ENCODE data around the gene FOXJ1. TPM values are rescaled to one million over a fixed set of nuclear protein-coding genes. Genes with fewer than 3 reads are reported as not detected.

Gene FOXJ1
- polyA plus RNA-seq, 1 of the 3 experiments (the other 2 are of a cell fraction), result not detected

- TF ChIP-seq FOXJ3 (CRISPR knock-in tag; IDR thresholded peaks at IDR 0.05), result no peak
- no peak for TF ChIP-seq GATA2 (CRISPR knock-in tag; IDR thresholded peaks at IDR 0.05)
- TF ChIP-seq FOSL2 (IDR thresholded peaks at IDR 0.05; ENCODE audit: borderline replicate concordance, low read depth), result no peak
- TF ChIP-seq JUND (IDR thresholded peaks at IDR 0.05), result no peak
- no peak for TF ChIP-seq RCOR1 (IDR thresholded peaks at IDR 0.05; ENCODE audit: low read length)
- no peak for TF ChIP-seq REST (IDR thresholded peaks at IDR 0.05; ENCODE audit: low read depth, low read length)
- no peak for TF ChIP-seq SMC3 (IDR thresholded peaks at IDR 0.05; ENCODE audit: low read depth, low read length)
- TF ChIP-seq TAF1 (IDR thresholded peaks at IDR 0.05; ENCODE audit: borderline replicate concordance, low read depth, low read length), result no peak
- no peak for TF ChIP-seq YY1 (IDR thresholded peaks at IDR 0.05; ENCODE audit: low read depth)
- TF ChIP-seq SIN3A (IDR thresholded peaks at IDR 0.05; ENCODE audit: borderline replicate concordance, low read depth, low read length), result no peak
- TF ChIP-seq EZH2phosphoT487 (IDR thresholded peaks at IDR 0.05; ENCODE audit: borderline replicate concordance, low read depth), result no peak
- TF ChIP-seq NFIC (IDR thresholded peaks at IDR 0.05; ENCODE audit: borderline replicate concordance), result no peak
- TF ChIP-seq POLR2AphosphoS5 (IDR thresholded peaks at IDR 0.05; ENCODE audit: low read depth, low read length), result no peak
- TF ChIP-seq ZBTB33 (IDR thresholded peaks at IDR 0.05; ENCODE audit: borderline replicate concordance, low read depth), result no peak
- TF ChIP-seq GABPA (IDR thresholded peaks at IDR 0.05; ENCODE audit: low read depth), result no peak
- H3K36me3 ChIP-seq (replicated peaks in 1 of 2; ENCODE audit: control insufficient read depth in 1 of 2, insufficient read depth in 2 of 2, low read length in 1 of 2), result no peaks in the 10 kb centered on the region
- H3K4me1 ChIP-seq (ENCODE audit: control insufficient read depth in 1 of 2, insufficient read depth in 2 of 2, low read depth in 1 of 2, low read length in 1 of 2), result peaks cover 0 to 16% of the 10 kb centered on the region in 2 experiments; a peak in 2 of 4 replicates
- no peaks in the 10 kb centered on the region for H4K20me1 ChIP-seq (ENCODE audit: insufficient read depth)
- ChIA-PET CTCF (interaction anchor here (0.9 to 16.5 kb wide), 10 partner anchors 8 to 242 kb away, joined by 3 to 119 read pairs (median 5); partner anchors contain the start of gene SPHK1), POLR2A (interaction anchor here (0.5 to 1.3 kb wide), 2 partner anchors 26 to 138 kb away, joined by 3 to 4 read pairs; no protein-coding TSS in a partner anchor)
- peaks cover 20% of the 10 kb centered on the region; the same call in 1 of the 2 replicates for H3K27me3 ChIP-seq (ENCODE audit: insufficient read depth)
- no peaks in the 10 kb centered on the region for H3K9me3 ChIP-seq
- H2AFZ ChIP-seq (ENCODE audit: low read depth), result no peak overlapping the region; the same call in 1 of the 2 replicates
- H3K9ac ChIP-seq, result no peak overlapping the region
- H3K4me3 ChIP-seq (ENCODE audit: low read depth in 2 of 2, low read length in 1 of 2), result no peak overlapping the region
- no peak overlapping the region for H3K27ac ChIP-seq (ENCODE audit: low read depth in 2 of 2, low read length in 1 of 2)
- peaks cover 4% of the 10 kb centered on the region for H3F3A ChIP-seq (replicated peaks; ENCODE audit: insufficient read depth)
- no peaks in the 10 kb centered on the region for H3K9me2 ChIP-seq
- peak overlapping the region; percentile 99 for H3K4me2 ChIP-seq
- 88% methylated on average over 10 of the region's 10 CpGs for WGBS (ENCODE audit: low lambda C conversion rate)
- peak; percentile 50 for DNase-seq
- no peaks in the 10 kb centered on the region for H3K79me2 ChIP-seq (ENCODE audit: insufficient read depth)
Observed at GRCh38 chr17:76142039-76142584, 1.1 kb upstream of the FOXJ1 start.
